Fibroblast of peridontal ligament (primary cell): ENCODE data around the gene TSPEAR.

ENCODE experiments used
- DNase-seq: peaks from one replicate; pipeline ENCODE4 v3.0.0-alpha.2; 2010; ENCODE audit errors: extremely low read depth

Gene TSPEAR

GRCh38 chr21:44741921-44742320 is 30.5 kb upstream of the TSPEAR start:
- DNase-seq: no peak

DNA sequence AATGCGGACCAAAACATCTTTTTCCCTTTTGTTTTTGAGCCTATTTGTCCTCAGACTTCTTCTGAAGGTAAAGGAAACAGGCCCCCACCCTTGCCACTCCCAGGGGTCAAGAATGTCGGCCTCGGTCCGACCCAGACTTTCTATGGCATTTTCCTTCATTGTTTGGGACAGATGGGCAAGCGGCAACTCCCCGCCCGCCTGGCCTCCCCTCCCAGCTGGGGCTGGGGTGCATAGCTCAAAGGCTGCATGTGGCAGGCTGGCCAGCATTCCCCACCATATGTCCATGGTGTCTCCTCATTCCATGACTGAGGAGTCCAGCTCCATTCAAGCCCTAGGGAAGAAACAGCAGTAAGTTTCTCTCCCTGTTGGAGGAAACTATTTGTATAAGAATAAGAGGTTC is 29.4 kb upstream of the TSPEAR start:
- DNase-seq: no peak

GRCh38 chr21:44739316-44739715 is 27.9 kb upstream of the TSPEAR start:
- no peak for DNase-seq

DNA sequence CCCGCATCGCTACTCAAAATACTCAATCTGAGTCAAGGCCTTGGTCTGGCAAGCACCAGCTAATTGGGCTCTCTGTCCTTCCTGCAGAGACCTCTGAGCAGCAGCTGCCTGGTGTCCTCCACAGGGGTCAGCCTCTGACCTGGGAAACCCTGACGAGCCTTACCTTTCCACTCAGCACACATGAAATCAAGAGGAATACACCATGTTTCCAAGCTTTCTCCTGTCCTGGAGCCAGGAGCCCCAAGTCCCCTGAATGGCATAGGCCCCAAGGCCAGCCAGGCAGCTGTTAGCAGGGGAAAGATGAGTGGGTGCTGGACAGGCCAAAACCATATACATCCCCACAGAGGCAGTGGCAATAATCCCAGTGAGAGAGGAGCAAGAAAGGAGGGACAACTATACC is 27.2 kb upstream of the TSPEAR start:
- no peak for DNase-seq

- peak; percentile 47 for DNase-seq
Observed at GRCh38 chr21:44737706-44738354, 26.5 kb upstream of the TSPEAR start.

DNA sequence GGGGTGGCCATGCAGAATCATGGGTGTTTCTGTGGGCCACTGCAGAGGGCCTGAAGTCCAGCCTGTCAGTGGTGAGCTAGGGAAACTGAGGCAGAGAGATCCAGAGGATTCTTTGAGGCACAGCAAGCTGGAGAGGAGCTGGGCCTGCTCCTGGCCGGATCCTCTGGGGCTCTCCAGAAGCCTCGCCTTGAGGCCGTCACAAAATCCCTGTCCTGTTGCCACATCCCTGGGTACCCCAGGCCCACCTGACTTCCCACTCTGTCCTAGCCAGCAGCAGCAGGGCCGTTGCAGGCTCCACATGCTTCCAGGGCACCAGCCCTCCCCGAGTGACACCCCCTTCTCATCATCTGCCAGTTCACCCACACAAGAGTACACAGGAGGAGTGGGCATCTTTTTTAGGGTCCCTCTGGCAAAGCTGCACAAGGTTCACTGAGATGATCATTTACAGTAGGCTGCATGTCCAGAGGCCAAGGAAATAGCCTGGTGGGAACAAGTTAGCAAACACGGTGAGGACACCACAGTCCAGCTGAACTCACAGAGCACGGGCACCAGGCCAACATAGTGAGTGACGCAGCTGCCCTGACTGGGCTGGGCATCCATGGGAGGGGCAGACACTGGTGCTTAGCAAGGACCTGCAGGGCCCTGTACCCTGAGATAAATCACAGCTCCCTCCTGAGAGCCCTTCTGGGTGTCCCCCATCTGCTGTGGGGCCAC is 25.1 kb upstream of the TSPEAR start:
- no peak for DNase-seq

GRCh38 chr21:44735821-44736220 is 24.4 kb upstream of the TSPEAR start:
- no peak for DNase-seq

DNA sequence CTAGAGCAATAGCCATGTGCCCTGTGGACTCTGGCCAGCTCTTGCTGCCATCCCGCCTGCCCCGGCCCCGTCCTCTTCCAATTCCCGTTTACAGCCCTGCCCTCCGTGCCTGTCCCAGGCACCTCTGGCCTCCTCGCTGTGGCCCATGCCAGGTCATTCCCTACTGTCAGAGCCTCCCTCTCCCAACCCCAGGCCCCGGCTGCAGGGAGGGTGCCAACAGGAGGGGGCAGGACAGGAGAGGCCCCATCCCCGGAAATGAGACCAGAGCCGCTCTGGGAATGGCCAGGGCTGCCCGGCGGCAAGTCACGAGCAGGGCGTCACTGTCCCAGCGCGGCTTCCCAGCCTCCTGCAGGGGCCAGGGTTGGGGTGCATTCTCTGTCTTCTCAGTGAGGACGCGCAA is 23.5 kb upstream of the TSPEAR start:
- DNase-seq: no peak

GRCh38 chr21:44734026-44734745 is 22.8 kb upstream of the TSPEAR start:
- DNase-seq: no peak

DNA sequence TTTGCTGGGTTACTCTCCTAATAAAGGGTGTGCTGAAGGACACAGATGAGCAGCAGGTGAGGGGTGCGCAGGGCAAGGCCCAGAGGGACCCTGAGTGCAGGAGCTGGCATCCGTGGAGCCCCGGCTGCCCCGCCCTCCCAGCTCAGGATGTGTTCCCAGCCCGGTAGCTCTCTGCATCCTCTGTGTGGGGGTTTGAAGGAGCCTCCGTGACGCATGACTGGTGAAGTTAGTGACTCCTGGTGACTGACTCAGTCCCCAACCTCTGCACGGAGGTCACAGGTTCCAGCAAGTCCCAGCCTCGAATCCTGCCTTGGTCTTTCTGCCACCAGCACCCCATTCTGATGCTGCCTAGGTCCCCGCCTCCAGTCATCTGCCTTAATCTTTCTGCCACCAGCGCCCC is 21.6 kb upstream of the TSPEAR start:
- DNase-seq: no peak

GRCh38 chr21:44732263-44732662 is 20.9 kb upstream of the TSPEAR start:
- DNase-seq: no peak

DNA sequence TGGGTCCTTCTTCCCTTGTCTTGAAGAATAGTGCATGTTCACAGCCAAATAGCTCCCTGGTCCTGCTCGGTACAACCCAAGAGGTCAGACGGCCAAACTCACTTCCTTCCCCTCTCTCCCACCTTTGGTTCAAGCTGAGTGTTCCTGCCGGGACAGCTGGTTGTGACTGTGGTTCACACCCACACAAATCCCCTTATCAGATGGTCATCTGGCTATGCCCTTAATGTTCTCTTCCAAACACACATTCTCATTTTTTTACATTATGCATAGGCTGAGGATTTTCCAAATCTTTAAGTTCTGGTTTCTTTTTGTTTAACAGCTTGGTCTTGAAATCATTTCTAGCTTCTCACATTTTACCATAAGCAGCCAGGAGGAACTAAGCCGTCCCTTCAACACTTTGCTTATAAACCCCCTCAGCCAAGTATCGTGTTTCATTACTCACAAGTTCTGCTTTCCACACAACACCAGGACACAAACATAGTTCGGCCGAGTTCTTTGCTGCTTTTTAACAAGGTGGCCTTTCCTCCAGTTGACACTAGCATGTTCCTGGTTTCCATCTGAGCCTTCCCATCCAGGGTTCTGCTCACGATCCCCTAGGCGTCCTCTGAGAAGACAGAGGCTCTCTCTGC is 19.7 kb upstream of the TSPEAR start:
- no peak for DNase-seq

DNA sequence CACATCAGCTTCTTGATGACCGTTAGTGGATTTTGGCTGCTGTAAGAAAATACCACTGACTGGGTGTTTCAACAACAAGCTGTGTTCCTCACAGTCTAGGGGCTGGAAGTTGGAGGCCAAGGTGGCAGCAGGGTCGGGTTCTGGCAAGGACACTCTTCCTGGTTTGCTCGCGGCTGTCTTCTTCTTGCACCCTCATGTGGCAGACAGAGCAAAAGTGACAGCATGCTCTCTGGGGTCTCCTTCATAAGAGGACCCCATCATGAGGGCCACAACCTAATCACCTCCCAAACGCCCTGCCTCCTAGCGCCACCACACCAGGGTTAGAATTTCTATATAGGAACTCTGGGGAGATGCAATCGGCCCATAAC is 18.6 kb upstream of the TSPEAR start:
- no peak for DNase-seq

- DNase-seq: no peak
Observed at GRCh38 chr21:44729336-44730027, 18.1 kb upstream of the TSPEAR start.

DNA sequence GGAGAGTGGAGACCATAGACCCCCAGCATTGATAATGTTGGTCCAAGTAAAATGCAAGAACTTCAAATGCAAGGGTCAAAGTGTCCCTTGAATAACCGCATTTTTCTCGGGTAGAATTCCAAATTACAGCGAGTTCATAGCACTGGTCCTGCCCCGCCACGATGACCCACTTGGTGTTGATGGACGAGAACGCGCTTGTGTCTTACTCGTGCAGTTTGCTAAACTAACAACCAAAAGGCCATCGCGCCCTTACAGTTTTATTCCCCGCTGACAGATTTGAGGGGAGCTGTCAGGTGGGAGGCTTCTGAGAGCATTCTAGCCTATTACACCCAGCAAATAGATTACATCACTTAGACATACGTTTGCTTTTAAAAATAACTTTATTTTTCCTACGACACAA is 17.3 kb upstream of the TSPEAR start:
- DNase-seq: no peak

- DNase-seq: no peak
Observed at GRCh38 chr21:44727757-44728156, 16.4 kb upstream of the TSPEAR start.

DNA sequence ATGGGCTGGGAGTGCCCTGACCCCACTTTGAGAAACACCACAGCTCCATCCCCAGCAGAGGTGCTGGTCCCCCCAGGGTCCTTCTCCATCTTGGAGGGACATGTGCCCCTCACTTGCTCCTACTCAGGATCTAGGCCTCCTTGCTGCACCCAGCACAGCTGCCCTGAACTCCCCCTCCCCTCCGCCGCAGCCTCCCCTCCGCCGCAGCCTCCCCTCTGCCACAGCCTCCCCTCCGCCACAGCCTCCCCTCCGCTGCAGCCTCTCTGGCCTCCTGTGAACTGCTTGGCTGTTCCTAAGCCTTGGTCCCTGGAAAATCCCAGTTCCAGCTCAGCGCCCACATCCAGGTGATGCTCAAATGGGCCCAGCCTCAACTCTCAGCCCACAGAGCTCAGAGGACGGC is 15.9 kb upstream of the TSPEAR start:
- DNase-seq: no peak

- no peak for DNase-seq
Observed at GRCh38 chr21:44726826-44727225, 15.5 kb upstream of the TSPEAR start.

- no peak for DNase-seq
Observed at GRCh38 chr21:44724926-44725325, 13.6 kb upstream of the TSPEAR start.

GRCh38 chr21:44724196-44724595 is 12.8 kb upstream of the TSPEAR start:
- DNase-seq: no peak

GRCh38 chr21:44723177-44724131 is 12.1 kb upstream of the TSPEAR start:
- DNase-seq: no peak
